GM19438 (cell line): ENCODE data around the gene MRPS7.
"Not testable (repeated sequence)": the region's sequence is repeated elsewhere in the genome, so short reads cannot be mapped to it uniquely, and the experiment has no call there.

Source experiments
- ATAC-seq: cut with Tn5 transposase; IDR thresholded peaks from one replicate; pipeline ENCODE4 v1.9.1; 2021; ENCODE audit warnings: low read depth; ENCODE audit not compliant: unreplicated experiment

The MRPS7 gene

DNA sequence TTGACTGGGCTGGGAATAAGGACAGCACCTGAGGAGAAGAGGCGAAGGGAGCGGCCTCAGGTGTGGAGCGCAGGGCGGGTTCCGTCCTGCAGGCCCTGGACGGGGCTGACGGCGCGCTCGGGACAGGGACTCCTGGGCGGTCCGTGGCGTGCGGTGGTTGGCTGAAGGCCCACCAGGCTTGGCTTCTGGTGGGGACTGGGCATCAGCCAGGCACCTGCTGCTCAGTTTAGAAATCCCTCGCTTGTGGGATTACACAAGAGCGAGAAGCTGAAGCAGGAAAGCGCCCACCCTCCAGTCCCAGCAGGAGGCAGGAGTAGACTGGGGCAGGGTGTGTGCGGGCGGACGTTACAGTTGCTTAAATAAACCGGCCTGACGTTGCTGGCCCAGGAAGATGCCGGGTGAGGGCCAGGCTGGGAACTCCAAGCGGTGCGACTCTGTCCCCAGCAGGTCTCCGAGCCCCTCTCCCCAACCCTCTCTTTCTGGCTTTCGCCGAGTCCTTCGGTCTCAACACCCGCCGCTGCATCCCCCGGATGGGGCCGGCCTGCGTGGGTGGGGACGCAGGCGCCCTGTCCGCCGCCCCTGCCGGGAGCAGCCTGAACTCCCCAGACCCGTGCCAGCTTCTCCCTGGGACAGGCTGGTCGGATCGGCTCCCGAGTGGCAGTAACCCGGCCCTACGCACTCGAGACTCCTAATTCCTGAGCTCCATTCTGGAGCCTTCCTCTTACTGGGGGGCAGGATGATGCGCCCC, 8.7 kb downstream of the MRPS7 start:
- ATAC-seq = peak; percentile 40

DNA sequence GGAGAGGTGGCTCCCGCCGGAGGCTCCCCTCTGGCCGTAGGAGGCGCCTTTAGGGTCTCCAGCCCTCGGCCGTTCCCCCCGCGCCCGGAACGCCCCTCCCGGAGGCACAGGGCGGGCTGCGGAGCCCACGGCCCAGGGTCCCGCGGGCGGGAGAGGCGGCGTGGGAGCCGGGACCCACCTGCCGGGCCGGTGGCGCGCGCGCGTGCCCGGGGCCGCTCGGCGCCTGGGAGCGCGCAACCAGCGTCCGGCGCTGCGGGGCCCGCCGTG, 9.2 kb downstream of the MRPS7 start, which contains the start of gene MIF4GD:
Gene MIF4GD (minus strand): TSS at position 266 of the 267 bp plus-strand sequence. CDS start 1,036 bp downstream, outside the sequence.
- peak; percentile 8 for ATAC-seq

DNA sequence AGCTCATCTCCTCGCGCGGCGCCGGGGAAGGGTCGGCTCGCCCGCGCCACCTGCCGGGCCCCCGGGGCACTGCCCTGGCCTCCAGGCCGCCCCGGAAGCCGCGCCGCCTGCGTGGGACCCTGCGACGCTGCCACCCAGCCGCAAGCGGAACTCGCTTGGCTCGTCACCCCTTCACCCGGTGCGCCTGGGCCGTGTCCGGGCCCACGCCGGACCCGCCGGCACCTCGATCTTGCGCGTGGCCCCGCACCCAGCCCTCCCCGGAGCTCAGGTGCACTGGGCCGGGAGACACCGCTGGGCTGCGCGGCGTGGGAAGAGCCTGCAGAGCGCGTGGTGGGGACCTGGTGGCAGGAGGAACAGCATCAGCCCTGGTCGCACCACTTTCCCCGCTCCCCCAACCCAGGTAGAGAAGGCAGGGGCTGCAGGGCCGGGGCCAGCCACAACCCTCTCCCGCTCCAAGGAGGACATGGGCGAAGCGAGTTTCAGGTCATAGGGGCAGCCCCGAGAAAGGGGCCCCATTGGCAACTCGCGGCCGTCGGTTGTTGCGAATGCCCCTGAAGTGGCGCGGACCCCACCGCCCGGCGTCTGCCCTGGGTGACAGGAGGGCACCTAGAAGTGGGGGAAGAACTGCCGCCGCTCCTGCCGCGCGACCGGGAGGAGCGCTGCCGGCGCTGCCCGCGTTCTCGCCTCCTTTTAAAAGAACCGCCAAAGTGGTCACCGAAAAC, 9.7 kb downstream of the MRPS7 start:
- ATAC-seq = peak; percentile 54

DNA sequence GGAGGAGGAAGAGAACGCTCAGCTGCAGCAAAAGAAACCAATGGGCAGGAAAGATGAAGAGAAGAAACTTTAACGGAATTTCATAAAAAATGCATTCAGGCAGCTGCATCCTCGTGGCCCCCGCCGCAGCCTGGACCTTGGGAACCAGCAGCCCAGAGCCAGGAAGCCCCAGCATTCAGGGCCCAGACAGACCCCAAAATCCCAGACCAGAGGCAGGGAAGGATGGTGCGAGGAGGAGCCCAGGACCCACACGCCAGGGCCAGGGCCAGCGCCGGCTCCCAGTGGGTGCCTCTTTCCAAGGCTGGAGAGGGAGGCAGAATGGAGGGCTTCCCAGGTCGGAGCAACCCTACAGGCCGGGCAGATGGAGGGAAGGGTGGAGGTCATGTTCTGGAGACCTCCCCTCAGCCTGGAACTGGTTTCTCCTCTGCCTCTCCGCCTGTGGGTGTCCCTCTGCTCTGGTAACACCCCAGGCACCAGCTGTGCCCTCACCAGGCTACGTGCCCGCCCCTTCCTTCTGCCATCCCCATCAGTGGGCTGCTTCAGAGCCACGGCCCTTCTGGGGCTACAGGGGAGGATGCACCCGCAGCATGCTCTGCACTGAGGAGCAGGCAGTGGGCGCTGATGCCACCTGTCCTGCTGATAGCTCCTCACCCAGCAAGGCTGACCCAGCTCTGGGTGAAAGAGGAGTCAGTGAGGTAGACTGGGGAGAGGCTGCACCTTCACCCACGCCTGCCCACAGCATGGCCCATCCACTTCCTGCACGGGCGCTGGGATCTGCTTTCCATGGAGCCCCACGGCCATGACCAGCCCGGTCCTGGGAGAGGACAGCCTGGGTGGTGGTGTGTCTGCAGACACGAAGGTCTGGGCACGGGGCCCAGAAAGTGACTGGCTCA, 10.5 kb downstream of the MRPS7 start:
- no peak for ATAC-seq

DNA sequence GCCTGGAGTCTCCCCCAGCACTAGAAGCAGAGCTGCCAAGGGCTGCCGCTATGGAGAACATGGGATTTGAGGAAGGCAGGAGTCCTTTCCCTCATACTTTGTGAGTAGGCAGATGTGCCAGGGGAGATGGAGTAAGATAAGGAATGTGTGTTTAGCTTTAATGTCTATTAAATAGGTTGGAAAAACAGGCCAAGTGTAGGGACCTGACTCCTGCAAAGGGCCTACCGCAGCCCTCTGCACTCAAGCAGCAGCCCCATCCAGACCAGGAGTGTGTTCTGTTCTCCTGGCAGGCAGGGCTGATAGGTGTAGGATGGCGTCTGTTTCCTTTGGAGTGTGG, 11.1 kb downstream of the MRPS7 start:
- no peak for ATAC-seq

DNA sequence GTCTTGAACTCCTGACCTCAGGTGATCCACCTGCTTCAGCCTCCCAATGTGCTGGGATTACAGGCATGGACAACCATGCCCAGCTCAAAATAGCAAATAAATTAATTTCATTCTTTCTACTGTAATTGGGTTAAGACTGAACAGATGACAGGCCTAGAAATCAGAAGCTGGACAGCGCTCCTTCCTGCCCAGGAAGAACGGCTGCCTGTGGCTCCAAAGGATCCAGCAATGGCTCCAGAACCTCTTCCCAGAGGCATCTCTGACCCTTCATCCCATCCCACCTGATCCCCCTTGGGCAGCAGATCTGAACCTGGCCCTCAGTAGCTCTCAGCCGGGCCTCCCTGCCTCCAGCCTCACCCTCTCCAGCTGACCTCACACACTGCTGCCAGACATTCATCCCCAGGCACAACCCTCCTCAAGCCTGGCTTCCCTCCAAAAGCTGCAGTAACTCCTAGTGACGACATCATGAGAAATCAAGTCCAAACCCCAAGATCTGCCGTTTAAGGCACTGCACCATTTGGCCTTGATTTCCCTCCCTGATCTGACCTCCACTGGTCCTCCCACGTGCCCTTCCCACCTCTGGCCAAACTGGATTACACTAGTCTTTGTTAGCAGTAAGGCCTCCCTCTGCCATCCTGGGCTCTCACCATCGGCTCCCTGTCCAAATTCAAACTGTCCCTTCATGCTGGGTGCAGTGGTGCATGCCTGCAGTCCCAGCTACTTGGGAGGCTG, 12.5 kb downstream of the MRPS7 start:
- no peak for ATAC-seq

DNA sequence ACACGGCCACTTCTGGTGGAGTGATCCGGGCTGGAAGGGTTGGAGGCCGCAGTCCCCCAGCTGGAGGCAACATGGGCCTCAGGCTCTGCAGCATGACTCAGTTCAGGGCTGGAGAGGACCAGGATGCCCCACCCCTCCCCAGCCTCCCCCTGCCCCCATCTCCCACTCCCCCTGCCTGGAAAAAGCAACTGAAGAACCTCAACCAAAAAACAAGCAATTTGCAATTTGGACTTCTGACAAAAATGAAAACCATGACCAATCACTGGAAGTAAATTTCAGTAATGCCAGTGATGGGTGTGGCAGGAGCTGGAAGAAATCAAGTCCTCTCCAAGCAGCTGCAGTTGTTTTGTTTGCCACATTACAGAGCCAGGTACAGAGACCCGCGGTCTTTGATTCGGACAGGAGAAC, 16.0 kb downstream of the MRPS7 start:
- ATAC-seq = no peak

DNA sequence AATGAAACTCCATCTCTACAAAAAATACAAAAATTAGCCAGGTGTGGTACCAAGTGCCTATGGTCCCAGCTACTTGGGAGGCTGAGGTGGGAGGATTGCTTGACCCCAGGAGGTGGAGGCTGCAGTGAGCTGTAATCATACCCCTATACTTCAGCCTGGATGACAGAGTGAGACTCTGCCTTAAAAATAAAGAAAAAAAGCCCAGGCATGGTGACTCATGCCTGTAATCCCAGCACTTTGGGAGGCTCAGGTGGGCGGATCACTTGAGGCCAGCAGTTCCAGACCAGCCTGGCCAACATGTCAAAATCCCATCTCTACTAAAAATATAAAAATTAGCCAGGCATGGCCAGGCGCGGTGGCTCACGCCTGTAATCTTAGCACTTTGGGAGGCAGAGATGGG, 18.5 kb downstream of the MRPS7 start:
- not testable (repeated sequence) for ATAC-seq

DNA sequence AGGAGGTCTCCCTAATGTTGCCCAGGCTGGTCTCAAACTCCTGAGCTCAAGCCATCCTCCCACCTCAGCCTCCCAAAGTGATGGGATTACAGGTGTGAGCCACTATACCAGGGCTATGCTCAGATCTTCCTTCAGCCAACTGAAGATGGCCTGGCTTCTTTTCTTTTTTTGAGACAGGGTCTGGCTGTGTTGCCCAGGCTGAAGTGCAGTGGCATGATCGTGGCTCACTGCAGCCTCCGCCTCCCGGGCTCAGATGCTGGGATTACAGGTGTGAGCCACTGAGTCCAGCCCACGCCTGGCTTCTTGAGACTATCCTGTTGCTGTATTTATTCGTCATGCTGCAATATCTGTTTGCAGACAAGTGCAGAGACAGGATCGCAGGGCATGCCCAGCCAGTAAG, 23.4 kb downstream of the MRPS7 start:
- ATAC-seq = no peak

DNA sequence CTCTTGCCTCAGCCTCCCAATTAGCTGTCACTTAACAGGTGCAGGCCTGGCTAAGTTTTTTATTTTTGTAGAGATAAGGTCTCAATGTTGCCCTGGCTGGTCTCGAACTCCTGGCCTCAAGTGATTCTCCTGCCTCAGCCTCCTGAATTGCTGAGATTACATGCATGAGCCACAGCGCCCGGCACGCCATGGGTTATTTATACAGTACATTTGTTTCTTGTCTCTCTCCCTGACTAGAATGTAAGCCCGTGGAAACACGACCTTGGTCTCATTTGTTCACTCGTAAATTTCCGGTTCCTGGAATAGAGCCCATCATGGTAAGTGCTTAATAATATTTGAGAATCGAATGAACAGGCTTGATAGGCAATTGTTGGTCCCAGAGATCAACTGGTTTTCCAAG, 25.5 kb downstream of the MRPS7 start:
- ATAC-seq = no peak

DNA sequence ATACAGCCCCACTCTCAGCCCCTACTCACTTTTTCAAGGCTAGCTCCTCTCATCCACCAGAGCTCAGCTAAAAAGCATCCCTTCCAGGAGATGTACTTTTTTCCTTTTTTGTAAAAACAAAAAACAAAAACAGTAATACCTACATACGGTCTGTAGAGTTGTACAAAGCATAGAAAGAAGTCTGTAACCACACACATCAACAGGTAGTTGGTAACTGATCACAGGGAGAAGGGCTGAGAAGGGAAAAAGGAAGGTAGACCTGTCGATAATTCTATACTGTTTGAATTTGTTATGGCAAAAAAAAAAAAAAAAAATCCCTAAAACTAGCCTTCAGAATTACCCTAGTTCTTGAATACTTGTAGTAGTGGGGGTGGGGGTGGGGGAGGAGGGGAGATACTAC, 26.7 kb downstream of the MRPS7 start:
- no peak for ATAC-seq

DNA sequence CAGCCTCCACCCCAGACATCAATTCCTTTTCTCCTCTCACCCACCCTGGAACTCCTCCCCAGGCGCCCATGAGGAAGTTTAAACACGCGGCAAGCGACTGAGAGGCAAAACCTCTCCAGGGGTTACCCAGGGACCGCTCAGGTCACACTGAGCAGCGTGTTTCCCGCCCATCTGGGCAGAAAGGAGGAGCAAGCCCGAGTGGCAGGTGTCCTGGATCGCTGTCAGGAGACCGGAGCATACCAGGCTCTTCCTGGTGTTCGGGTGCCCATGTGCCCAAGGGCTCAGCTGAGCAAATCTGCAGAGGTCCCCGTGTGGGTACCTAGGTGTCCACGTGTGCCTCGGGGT, 27.1 kb downstream of the MRPS7 start:
- ATAC-seq = peak; percentile 13

DNA sequence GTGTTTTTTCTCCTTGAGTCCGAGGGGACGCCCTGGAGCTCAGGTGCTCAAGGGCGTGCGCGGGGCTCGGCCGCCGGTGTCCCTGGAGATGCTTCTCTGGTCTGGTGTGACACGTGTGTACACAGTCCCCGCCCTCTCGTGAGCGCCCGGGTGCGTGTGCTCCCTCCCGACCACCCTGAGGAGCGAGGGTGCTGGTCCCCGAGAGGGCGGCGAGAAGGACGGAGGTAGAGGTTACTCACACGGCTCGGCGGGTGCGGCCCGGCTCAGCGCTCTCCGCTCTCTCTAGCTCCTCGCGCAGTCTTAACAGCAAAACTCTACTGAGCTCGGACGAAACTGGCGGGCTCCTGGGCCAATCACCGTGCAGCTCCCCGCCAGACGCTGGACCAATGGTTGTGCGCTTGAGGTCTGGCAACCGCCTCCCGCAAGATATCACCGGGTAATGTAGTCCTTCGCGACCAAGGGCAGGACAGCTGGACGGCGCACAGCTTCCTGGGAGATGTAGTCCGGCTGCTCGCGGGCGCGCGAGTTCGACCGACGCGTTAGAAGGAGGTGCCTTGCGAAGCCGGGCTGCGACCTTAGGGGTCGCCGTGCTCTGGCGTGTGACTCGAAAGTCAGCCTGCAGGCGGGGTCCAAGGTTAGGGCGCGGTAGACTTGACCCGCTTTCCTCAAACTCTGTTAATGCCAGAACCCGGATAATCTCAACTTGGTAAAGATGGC, 27.6 kb downstream of the MRPS7 start, which contains the start of gene SLC25A19:
Gene SLC25A19 (minus strand): TSS at position 319 of the 717 bp plus-strand sequence. CDS start 2,669 bp downstream, outside the sequence.
- peak; percentile 91 for ATAC-seq

DNA sequence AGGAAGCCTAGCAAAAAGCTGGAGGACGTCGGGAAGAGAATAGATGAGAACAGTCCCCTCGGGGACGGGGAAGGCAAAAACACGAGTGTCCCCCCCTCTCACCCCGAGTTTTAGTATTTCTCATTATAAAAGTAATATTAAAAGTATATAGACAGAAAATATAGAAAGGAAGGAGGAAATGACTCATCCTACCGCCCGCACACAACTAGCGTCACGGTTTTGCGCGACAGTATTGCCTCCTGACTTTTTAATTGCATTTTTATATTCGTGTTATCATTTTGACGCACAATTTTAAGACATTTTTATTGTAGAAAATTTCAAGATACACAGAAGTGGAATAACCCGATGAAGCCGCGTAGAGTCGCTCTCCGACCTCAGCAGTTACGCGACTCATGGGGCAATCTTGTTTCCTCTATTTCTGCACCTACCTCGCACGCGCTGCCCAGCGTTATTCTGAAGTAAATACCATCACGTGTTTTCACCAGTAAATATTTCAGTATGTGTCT, 28.2 kb downstream of the MRPS7 start:
- no peak for ATAC-seq

DNA sequence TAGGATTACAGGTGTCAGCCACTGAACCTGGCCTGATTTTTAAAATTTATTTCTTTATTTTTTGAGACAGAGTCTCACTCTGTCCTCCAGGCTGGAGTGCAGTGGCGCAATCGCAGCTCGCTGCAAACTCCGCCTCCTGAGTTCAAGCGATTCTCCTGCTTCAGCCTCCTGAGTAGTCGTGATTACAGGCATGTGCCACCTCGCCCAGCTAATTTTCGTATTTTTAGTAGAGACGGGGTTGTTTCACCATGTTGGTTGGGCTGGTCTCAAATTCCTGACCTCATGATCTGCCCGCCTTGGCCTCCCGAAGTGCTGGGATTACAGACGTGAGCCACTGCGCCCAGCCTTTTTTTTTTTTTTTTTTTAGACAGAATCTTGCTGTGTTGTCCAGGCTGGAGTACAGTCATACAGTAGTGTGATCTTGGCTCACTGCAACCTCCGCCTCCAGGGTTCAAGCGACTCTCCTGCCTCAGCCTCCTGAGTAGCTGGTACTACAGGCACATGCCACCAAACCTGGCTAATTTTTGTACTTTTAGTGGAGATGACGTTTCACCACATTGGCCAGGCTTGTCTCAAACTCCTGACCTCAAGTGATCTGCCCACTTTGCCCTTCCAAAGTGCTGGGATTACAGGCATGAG, 31.2 kb downstream of the MRPS7 start:
- ATAC-seq = not testable (repeated sequence)

DNA sequence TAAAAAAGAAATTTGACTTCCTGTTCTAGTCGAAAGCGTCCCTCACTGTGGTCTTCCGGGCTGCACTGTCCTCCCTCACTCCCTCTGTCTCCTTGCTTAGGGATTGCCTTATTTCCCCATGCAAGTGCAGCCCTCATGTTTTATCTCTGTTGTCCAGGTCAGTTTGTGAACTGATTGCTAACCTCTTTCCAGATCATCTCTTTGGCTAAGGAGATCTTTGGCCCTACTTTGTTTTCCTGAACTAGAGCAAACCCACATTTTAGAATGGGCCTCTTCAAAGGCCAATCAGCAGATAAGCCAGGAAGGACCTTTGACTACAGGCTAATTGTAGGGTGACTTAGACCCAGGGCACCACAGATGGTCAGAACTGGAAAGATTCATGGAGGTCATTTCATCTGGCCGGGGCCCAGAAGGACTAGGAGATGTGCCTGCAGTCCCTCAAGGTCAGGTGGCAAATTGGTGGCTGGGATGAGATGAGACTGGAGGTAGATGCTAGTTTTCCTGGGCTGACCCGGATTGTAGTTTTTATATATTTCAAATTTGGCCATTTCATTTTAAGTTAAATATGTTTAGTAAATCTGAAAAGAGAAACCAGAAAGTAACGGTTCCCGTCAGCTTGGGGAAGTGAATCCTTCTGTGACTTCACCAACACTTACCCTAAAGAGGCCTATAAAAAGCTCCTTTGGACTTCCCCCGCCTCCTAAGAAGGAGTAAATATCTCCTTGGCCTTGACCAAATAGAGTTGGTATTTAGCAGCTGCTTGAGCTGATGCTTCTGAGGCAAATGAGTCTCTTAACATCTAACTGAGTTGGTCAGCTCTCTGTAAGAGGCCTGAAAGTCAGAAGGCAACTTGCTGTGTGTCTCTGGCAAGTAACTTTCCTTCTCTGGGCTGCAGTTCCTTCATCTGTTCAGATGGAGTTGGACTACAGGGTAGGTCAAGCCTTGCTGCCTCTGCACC, 33.8 kb downstream of the MRPS7 start:
- ATAC-seq = peak; percentile 48

DNA sequence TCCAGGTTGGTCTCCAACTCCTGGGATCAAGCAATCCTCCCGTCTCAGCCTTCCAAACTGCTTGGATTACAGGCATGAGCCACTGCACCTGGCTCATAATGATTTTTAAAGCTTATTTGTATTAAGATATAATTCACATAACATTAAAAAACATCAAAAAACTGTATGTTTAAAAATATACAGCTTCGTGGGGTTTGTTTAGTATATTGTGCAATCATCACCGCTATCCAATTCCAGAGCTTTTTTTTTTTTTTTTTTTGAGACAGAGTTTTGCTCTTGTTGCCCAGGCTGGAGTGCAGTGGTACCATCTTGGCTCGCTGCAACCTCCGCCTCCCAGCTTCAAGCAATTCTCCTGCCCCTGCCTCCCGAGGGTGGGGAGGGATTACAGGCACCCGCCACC, 38.6 kb downstream of the MRPS7 start:
- no peak for ATAC-seq

DNA sequence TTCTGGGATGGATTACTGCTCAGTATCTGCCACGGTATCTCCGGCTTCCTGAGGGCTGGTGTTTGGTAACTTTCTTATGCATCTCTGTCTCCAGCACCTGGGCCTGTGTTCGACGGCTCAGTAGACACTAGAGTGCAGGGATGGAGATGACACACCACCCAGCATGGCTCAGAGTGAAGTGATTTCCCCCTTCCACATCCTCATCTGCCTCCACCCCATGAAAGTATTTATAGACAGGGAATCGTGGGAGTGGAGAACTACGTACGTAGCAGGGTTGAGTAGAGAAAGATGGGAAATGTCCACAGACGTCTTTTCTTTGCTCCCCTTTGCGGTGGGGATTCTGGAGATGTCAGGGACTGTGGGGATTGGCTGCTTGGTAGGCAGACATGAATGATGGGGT, 39.4 kb downstream of the MRPS7 start:
- no peak for ATAC-seq
